Calu3 (cell line): ENCODE data around the gene NHERF2. TPM values are rescaled to one million over a fixed set of nuclear protein-coding genes. Genes with fewer than 3 reads are reported as not detected.

Experiments used
- BruUV-seq: library from RNA; stranded (reverse); fragments of 400-500 nt; replicated peaks from 2 replicates; lab custom pipeline; 2021; lab: Mats Ljungman, UMichigan
- CTCF ChIA-PET: fragments of 300-600 bp; sonication (Branson Sonifier 250); formaldehyde crosslinking; loops from one replicate; lab custom pipeline; 2022; ENCODE audit warnings: antibody characterized with exemption; lab: Charles Lee
- DNase-seq: peaks from one replicate; pipeline ENCODE4 v3.0.0; 2022
- H3K27ac Mint-ChIP-seq: one replicate; pipeline ENCODE4 v1.8.0; 2022; ENCODE audit warnings: mixed read lengths; ENCODE audit not compliant: unreplicated experiment
- H3K27me3 Mint-ChIP-seq: one replicate; pipeline ENCODE4 v1.8.0; 2022; ENCODE audit warnings: mixed read lengths; ENCODE audit not compliant: unreplicated experiment
- H3K36me3 Mint-ChIP-seq: one replicate; pipeline ENCODE4 v1.8.0; 2022; ENCODE audit warnings: mild to moderate bottlenecking, moderate library complexity, mixed read lengths; ENCODE audit not compliant: insufficient read depth, unreplicated experiment
- H3K4me1 Mint-ChIP-seq: one replicate; pipeline ENCODE4 v1.8.0; 2022; ENCODE audit warnings: mild to moderate bottlenecking, low read depth, mixed read lengths; ENCODE audit not compliant: unreplicated experiment
- H3K4me3 Mint-ChIP-seq: one replicate; pipeline ENCODE4 v1.8.0; 2022; ENCODE audit warnings: mild to moderate bottlenecking, low read depth, moderate library complexity, mixed read lengths; ENCODE audit not compliant: unreplicated experiment
- H3K9me3 Mint-ChIP-seq: one replicate; pipeline ENCODE4 v1.8.0; 2022; ENCODE audit warnings: low read depth, mixed read lengths; ENCODE audit not compliant: unreplicated experiment
- CTCF ChIP-seq: fragments of 200-600 bp; IDR thresholded peaks from one replicate; pipeline ENCODE4 v1.8.0; 2022; ENCODE audit warnings: antibody characterized with exemption; ENCODE audit not compliant: unreplicated experiment
- intact Hi-C: fragments of 100-400 bp; cut with micrococcal nuclease; formaldehyde crosslinking; loops from one replicate; pipeline ENCODE4 v1.10.0; 2022; ENCODE audit not compliant: unreplicated experiment
- total RNA-seq: library from RNA; stranded (reverse); gene quantifications from 2 replicates; pipeline ENCODE4 v1.2.3, GENCODE V29; 2022

Gene NHERF2
- total RNA-seq, 1 experiment from 2014 or later = 15.7 TPM

GRCh38 chr16:1990351-1991134, 36.2 kb upstream of the NHERF2 start:
- peak overlapping the region; percentile 54 for H3K4me3 Mint-ChIP-seq
- no peak overlapping the region for H3K27ac Mint-ChIP-seq
- H3K4me1 Mint-ChIP-seq = peaks cover 11% of the 10 kb centered on the region
- BruUV-seq = TSS peak; percentile 14
- TF ChIP-seq CTCF = no peak
- DNase-seq = peak; percentile 61
- intact Hi-C loops = no loop called here
- no peaks in the 10 kb centered on the region for H3K27me3 Mint-ChIP-seq
- CTCF ChIA-PET = no interaction called here
- no peaks in the 10 kb centered on the region for H3K9me3 Mint-ChIP-seq
- peaks cover 47% of the 10 kb centered on the region for H3K36me3 Mint-ChIP-seq

DNA sequence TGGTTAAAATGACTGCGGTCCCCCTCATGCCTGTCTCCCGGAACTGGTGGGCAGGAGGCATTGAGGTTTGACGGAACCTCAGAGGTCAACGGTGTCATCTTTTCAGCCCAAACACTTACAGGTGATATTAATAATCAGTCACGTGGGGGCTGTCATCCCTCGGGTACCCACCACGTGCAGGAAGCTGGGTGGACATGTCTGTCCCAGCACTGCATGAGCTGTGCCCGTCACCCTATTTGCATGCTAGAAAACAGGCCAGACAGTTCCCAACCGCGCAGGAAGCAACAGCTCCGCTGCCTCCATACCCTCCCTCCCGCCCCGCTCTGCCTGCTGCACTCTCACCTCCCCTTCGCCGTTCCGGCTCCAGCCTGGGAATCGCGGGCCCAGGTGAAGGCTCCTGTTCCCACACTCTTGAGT, 35.6 kb upstream of the NHERF2 start:
- BruUV-seq = no TSS peak
- intact Hi-C loops = no loop called here

DNA sequence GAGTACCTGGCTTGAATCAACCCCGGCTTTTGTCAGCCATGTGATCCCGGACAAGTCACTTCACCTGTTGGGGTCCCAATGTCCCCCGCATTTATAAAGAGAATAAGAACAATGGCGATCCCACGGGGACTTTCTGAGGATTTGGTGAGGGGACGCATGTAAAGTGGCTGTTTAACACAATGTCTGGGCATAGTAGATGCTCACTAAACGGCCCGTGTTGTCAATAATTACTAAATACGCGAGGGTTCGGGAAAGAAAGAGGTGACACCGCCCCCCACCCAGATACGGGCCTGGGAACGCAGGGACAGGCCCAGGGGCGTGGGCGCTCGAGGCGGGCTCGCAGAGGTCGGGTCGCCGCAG, 35.1 kb upstream of the NHERF2 start:
- Mint-ChIP-seq H3K4me3 (peak overlapping the region; percentile 54), H3K4me1 (peaks cover 17% of the 10 kb centered on the region), H3K9me3 (no peaks in the 10 kb centered on the region), H3K27ac (no peak overlapping the region), H3K27me3 (no peaks in the 10 kb centered on the region), H3K36me3 (peaks cover 49% of the 10 kb centered on the region)
- intact Hi-C loops = no loop called here
- no peak for TF ChIP-seq CTCF
- CTCF ChIA-PET = no interaction called here
- no peak for DNase-seq
- BruUV-seq = no TSS peak

More for the DNA sequence above, 35.6 kb upstream of the NHERF2 start:
- H3K27me3 Mint-ChIP-seq = no peaks in the 10 kb centered on the region
- no peak for DNase-seq
- no peak for TF ChIP-seq CTCF
- peaks cover 17% of the 10 kb centered on the region for H3K4me1 Mint-ChIP-seq
- no peaks in the 10 kb centered on the region for H3K9me3 Mint-ChIP-seq
- peaks cover 51% of the 10 kb centered on the region for H3K36me3 Mint-ChIP-seq
- CTCF ChIA-PET = no interaction called here
- H3K27ac Mint-ChIP-seq = no peak overlapping the region
- H3K4me3 Mint-ChIP-seq = peak overlapping the region; percentile 54

DNA sequence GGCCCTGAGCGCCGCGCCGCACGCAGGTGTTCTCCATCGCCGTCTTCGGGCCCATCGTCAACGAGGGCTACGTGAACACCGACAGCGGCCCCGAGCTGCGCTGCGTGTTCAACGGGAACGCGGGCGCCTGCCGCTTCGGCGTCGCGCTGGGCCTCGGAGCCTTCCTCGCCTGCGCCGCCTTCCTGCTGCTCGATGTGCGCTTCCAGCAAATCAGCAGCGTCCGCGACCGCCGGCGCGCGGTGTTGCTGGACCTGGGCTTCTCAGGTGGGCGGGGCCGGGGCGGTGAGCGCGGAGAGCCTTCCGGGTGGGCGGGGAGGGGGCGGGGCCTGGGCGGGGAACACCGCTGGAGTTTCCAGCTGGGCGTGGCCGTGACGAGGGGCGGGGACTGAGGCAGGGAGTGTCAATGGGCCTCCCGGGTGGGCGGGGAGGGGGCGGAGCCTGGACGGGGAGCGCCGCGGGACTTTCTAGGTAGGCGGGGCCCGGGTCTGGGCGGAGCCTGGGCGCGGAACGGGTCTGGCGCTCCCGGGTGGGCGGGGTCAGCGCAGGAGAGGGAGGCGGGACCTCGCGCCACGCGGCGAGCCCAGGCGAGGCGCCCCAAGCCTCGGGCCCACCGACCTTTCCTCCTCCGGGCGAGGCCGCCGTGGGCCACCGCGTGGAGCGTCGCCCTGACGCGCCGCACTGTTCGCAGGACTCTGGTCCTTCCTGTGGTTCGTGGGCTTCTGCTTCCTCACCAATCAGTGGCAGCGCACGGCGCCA, 34.6 kb upstream of the NHERF2 start:
- Mint-ChIP-seq H3K4me3 (peak overlapping the region; percentile 54), H3K9me3 (no peaks in the 10 kb centered on the region), H3K27ac (no peak overlapping the region), H3K27me3 (no peaks in the 10 kb centered on the region), H3K36me3 (peaks cover 49% of the 10 kb centered on the region), H3K4me1 (peaks cover 17% of the 10 kb centered on the region)
- DNase-seq = peak; percentile 84
- CTCF ChIA-PET = no interaction called here
- intact Hi-C loops = no loop called here
- no TSS peak for BruUV-seq
- no peak for TF ChIP-seq CTCF
